B cell (primary cell): ENCODE data around the gene HTR3E. TPM values are rescaled to one million over a fixed set of nuclear protein-coding genes. Genes with fewer than 3 reads are reported as not detected.

Experiments used
- ATAC-seq: fragments of 200-7000 bp; cut with Tn5 transposase; one replicate; pipeline ENCODE4 v1.10.0; 2021; ENCODE audit warnings: low read depth, mild to moderate bottlenecking, moderate number of reproducible peaks, moderate library complexity
- CTCF ChIA-PET: fragments of 350-600 bp; sonication (Branson Sonifier 250); formaldehyde crosslinking; loops from one replicate; lab custom pipeline; 2021; ENCODE audit warnings: antibody characterized with exemption, inconsistent platforms; lab: Charles Lee
- POLR2A ChIA-PET: fragments of 350-600 bp; sonication (Branson Sonifier 250); formaldehyde crosslinking; loops from one replicate; lab custom pipeline; 2021; ENCODE audit warnings: antibody characterized with exemption; lab: Charles Lee
- DNase-seq: peaks from one replicate; pipeline ENCODE4 v3.0.0; 2013
- H2AFZ ChIP-seq: 2 replicates; pipeline ENCODE4 v1.6.1; 2012; ENCODE audit warnings: mild to moderate bottlenecking, low read depth, low read length; ENCODE audit not compliant: insufficient read depth, poor library complexity, severe bottlenecking
- H3K27ac ChIP-seq, 2 donors: 1 replicate in 1 of 2; 2 replicates in 1 of 2; pipeline ENCODE4 v1.5.1; 2012 to 2013; ENCODE audit warnings: low read length in 2 of 2, mild to moderate bottlenecking in 2 of 2, moderate library complexity in 1 of 2
- H3K27me3 ChIP-seq, 4 experiments: fragments of 200-600 bp in 1 of 4; sonication (generic) in 1 of 4; replicated peaks in 1 of 4; 1 replicate in 2 of 4; 2 replicates in 2 of 4; pipeline versions ENCODE4 v1.6.1 to v1.7.0; 2013 to 2016; ENCODE audit warnings: low read length in 3 of 4, mild to moderate bottlenecking in 2 of 4, mixed read lengths in 1 of 4, moderate library complexity in 1 of 4; ENCODE audit not compliant: insufficient read depth in 4 of 4, control insufficient read depth in 3 of 4; ENCODE audit errors: control extremely low read depth in 1 of 4
- H3K36me3 ChIP-seq, 2 experiments: replicated peaks in 1 of 2; 1 replicate in 1 of 2; 2 replicates in 1 of 2; pipeline versions ENCODE4 v1.6.1 to v1.7.1; 2013; ENCODE audit warnings: low read length in 1 of 2; ENCODE audit not compliant: insufficient read depth in 2 of 2, control insufficient read depth in 1 of 2; ENCODE audit errors: control extremely low read depth in 1 of 2, extremely low read depth in 1 of 2
- H3K4me1 ChIP-seq, 2 donors: fragments of 200-600 bp in 1 of 2; sonication (generic) in 1 of 2; 1 replicate in 1 of 2; 2 replicates in 1 of 2; pipeline versions ENCODE4 v1.5.1 to v1.6.1; 2013 to 2017; ENCODE audit warnings: low read length in 2 of 2; ENCODE audit not compliant: control insufficient read depth in 2 of 2, insufficient read depth in 2 of 2
- H3K4me2 ChIP-seq: replicated peaks from 2 replicates; pipeline ENCODE3; 2012; ENCODE audit warnings: mild to moderate bottlenecking, low read depth, low read length; ENCODE audit not compliant: poor library complexity, severe bottlenecking
- H3K4me3 ChIP-seq, 5 experiments: fragments of 200-600 bp in 1 of 5; sonication (generic) in 1 of 5; 1 replicate in 3 of 5; 2 replicates in 2 of 5; pipeline versions ENCODE4 v1.5.1 to v1.7.0; 2011 to 2016; ENCODE audit warnings: low read length in 4 of 5, mild to moderate bottlenecking in 4 of 5, low read depth in 2 of 5, control low read depth in 1 of 5, moderate library complexity in 1 of 5; ENCODE audit not compliant: insufficient read depth in 1 of 5; ENCODE audit errors: control extremely low read depth in 1 of 5, extremely low read depth in 1 of 5
- H3K79me2 ChIP-seq: fragments of 200-600 bp; sonication (generic); one replicate; pipeline ENCODE4 v1.6.0; 2016; ENCODE audit warnings: low read length; ENCODE audit not compliant: control insufficient read depth, insufficient read depth
- H3K9ac ChIP-seq: fragments of 200-600 bp; sonication (generic); 2 replicates; pipeline ENCODE4 v1.6.1; 2017; ENCODE audit warnings: mild to moderate bottlenecking, low read length, moderate library complexity
- H3K9me3 ChIP-seq, 3 donors: one replicate each; pipeline versions ENCODE4 v1.6.1 to v1.7.1; 2013; ENCODE audit warnings: low read length in 2 of 3; ENCODE audit not compliant: control insufficient read depth in 2 of 3, insufficient read depth in 1 of 3; ENCODE audit errors: control extremely low read depth in 1 of 3
- H4K20me1 ChIP-seq: 2 replicates; pipeline ENCODE4 v1.6.0; 2012; ENCODE audit warnings: mild to moderate bottlenecking, low read length; ENCODE audit not compliant: insufficient read depth, control insufficient read depth, poor library complexity, severe bottlenecking
- H3K27ac Mint-ChIP-seq: one replicate; pipeline ENCODE4 v1.8.0; 2021; ENCODE audit warnings: mixed read lengths
- H3K27me3 Mint-ChIP-seq: one replicate; pipeline ENCODE4 v1.8.0; 2021; ENCODE audit warnings: mixed read lengths
- H3K4me1 Mint-ChIP-seq: one replicate; pipeline ENCODE4 v1.8.0; 2021; ENCODE audit warnings: mixed read lengths
- H3K4me3 Mint-ChIP-seq: one replicate; pipeline ENCODE4 v1.8.0; 2021; ENCODE audit warnings: mixed read lengths
- H3K9me3 Mint-ChIP-seq: one replicate; pipeline ENCODE4 v1.8.0; 2022; ENCODE audit warnings: mixed read lengths; ENCODE audit not compliant: insufficient read depth
- CTCF ChIP-seq: fragments of 200-600 bp; IDR thresholded peaks from one replicate; pipeline ENCODE4 v1.8.0; 2022; ENCODE audit warnings: antibody characterized with exemption, mild to moderate bottlenecking
- EZH2 ChIP-seq: IDR thresholded peaks from 2 replicates; pipeline ENCODE4 v1.6.1; 2012; ENCODE audit warnings: borderline replicate concordance, low read depth, mild to moderate bottlenecking, moderate library complexity, low read length; ENCODE audit not compliant: insufficient read depth, poor library complexity, severe bottlenecking
- WGBS: methylation state at CpG from one replicate; pipeline ENCODE4 v1.1.5; 2013; ENCODE audit warnings: missing lambda C conversion rate; ENCODE audit not compliant: insufficient coverage; 5-methylcytosine and 5-hydroxymethylcytosine counted together
- intact Hi-C: fragments of 100-400 bp; cut with micrococcal nuclease; formaldehyde crosslinking; loops from one replicate; pipeline ENCODE4 v1.10.0; 2022
- polyA plus RNA-seq: library from polyadenylated mRNA; depleted of rRNA; stranded (reverse); fragments of >200 nt; gene quantifications from 2 replicates; pipeline ENCODE4 v1.2.3, GENCODE V29; 2012
- total RNA-seq, 2 donors: library from RNA; stranded (reverse); fragments of 120-200 nt in 1 of 2; gene quantifications; 1 replicate in 1 of 2; 2 replicates in 1 of 2; pipeline versions ENCODE4 v1.2.3 to v1.2.4, GENCODE V29; 2013 to 2022

HTR3E gene
- total and polyA plus RNA-seq, 2 donors (not counting 1 experiment from before 2014, with no cell fraction given), result not detected

- TF ChIP-seq CTCF, result no peak
- no peak for TF ChIP-seq EZH2
- no peak overlapping the region for H3K4me3 Mint-ChIP-seq
- H3K27ac ChIP-seq, result peak overlapping the region in 1 of 2 donors; percentile 9
- H3K79me2 ChIP-seq, result no peaks in the 10 kb centered on the region
- no peak overlapping the region for H3K9ac ChIP-seq
- H2AFZ ChIP-seq, result no peak overlapping the region
- peaks cover 28 to 63% of the 10 kb centered on the region in 2 experiments for H3K36me3 ChIP-seq
- ChIA-PET POLR2A (no interaction called here), CTCF (interaction anchor here (1.0 to 3.1 kb wide), 10 partner anchors 10 to 145 kb away, joined by 3 to 15 read pairs (median 6); partner anchors contain the start of genes DVL3, EEF1AKMT4 and EIF2B5)
- no peaks in the 10 kb centered on the region for H3K27me3 Mint-ChIP-seq
- H3K4me2 ChIP-seq, result no peak overlapping the region
- 92% methylated on average over 5 of the region's 5 CpGs for WGBS
- intact Hi-C loops, result no loop called here
- peaks cover 11% of the 10 kb centered on the region for H3K4me1 Mint-ChIP-seq
- H3K9me3 Mint-ChIP-seq, result no peaks in the 10 kb centered on the region
- H3K27me3 ChIP-seq, result no peaks in the 10 kb centered on the region
- DNase-seq (no peak), ATAC-seq (no peak)
- H3K27ac Mint-ChIP-seq, result no peak overlapping the region
- H3K4me3 ChIP-seq, result no peak overlapping the region
- H4K20me1 ChIP-seq, result peaks cover 8% of the 10 kb centered on the region
- H3K9me3 ChIP-seq, result no peaks in the 10 kb centered on the region
- H3K4me1 ChIP-seq, result peaks cover 11 to 12% of the 10 kb centered on the region in 2 donors
These were observed 47.6 kb downstream of the HTR3E start for GRCh38 chr3:184144505-184144904.

DNA sequence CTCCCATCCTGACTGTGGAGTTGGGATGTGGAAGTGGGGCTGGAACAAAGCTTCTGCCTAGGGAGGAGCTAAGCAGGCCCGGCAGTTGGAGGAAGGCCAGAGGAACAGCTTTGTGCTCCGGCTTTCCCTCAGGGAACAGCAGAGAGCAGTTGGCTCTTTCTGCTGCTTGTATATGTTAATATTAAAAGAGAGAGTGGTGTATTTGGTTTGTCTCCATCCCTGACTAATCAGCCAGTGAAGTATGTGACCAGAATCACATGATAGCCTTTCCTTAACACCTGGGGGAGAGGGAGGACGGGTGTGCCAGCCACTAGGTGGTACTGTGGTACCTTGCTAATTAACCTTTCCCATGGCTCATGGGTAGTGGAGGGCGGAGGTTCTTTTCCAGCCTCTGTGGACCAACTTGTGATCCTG lies 48.3 kb downstream of the HTR3E start:
- no peaks in the 10 kb centered on the region for H3K9me3 ChIP-seq
- no peaks in the 10 kb centered on the region for H3K9me3 Mint-ChIP-seq
- H3K4me3 Mint-ChIP-seq, result no peak overlapping the region
- DNase-seq, result peak; percentile 61
- CTCF ChIA-PET, result interaction anchor here (0.7 to 3.1 kb wide), 12 partner anchors 8 to 144 kb away, joined by 3 to 15 read pairs (median 5); partner anchors contain the start of genes DVL3, EEF1AKMT4 and EIF2B5
- 86% methylated on average over 3 of the region's 4 CpGs for WGBS
- H2AFZ ChIP-seq, result no peak overlapping the region
- no peaks in the 10 kb centered on the region for H3K27me3 ChIP-seq
- intact Hi-C loops, result loop anchor here (1.0 kb wide), 1 partner anchor 105 kb away; no protein-coding TSS in a partner anchor
- H3K27ac Mint-ChIP-seq, result peak overlapping the region; percentile 70
- no peak overlapping the region for H3K4me3 ChIP-seq
- H3K9ac ChIP-seq, result no peak overlapping the region
- peak; percentile 64 for ATAC-seq
- H3K27ac ChIP-seq, result peak overlapping the region in 1 of 2 donors; percentile 9
- peaks cover 11% of the 10 kb centered on the region for H3K4me1 Mint-ChIP-seq
- no peaks in the 10 kb centered on the region for H3K79me2 ChIP-seq
- peaks cover 28 to 62% of the 10 kb centered on the region in 2 experiments for H3K36me3 ChIP-seq
- no peaks in the 10 kb centered on the region for H3K27me3 Mint-ChIP-seq
- POLR2A ChIA-PET, result no interaction called here
- peaks cover 5% of the 10 kb centered on the region for H4K20me1 ChIP-seq
- no peak overlapping the region for H3K4me2 ChIP-seq
- peaks cover 11 to 12% of the 10 kb centered on the region in 2 donors for H3K4me1 ChIP-seq
- TF ChIP-seq CTCF (peak; percentile 17), EZH2 (no peak)
